GM18511 (cell line): Measurements from ENCODE around the gene LIMCH1.
"Not testable (repeated sequence)": the region's sequence is repeated elsewhere in the genome, so short reads cannot be mapped to it uniquely, and the experiment has no call there.

Source experiments
- ATAC-seq: cut with Tn5 transposase; IDR thresholded peaks from one replicate; pipeline ENCODE4 v1.9.1; 2021; ENCODE audit warnings: mild to moderate bottlenecking, moderate library complexity; ENCODE audit not compliant: unreplicated experiment

LIMCH1 gene

GRCh38 chr4:41715155-41715554 lies 177.2 kb downstream of the LIMCH1 start:
- ATAC-seq, result no peak

GRCh38 chr4:41718907-41719306 lies 180.9 kb downstream of the LIMCH1 start:
- no peak for ATAC-seq

- ATAC-seq, result no peak
Measured at GRCh38 chr4:41719417-41719816, 181.5 kb downstream of the LIMCH1 start.

- no peak for ATAC-seq
Measured at GRCh38 chr4:41722181-41722580, 184.2 kb downstream of the LIMCH1 start.

GRCh38 chr4:41723286-41723685 lies 185.3 kb downstream of the LIMCH1 start:
- no peak for ATAC-seq

- no peak for ATAC-seq
Measured at GRCh38 chr4:41725254-41725653, 187.3 kb downstream of the LIMCH1 start.

- ATAC-seq, result no peak
Measured at GRCh38 chr4:41727861-41728572, 190.1 kb downstream of the LIMCH1 start.

- no peak for ATAC-seq
Measured at GRCh38 chr4:41728573-41728913, 190.6 kb downstream of the LIMCH1 start.

GRCh38 chr4:41731569-41732126 lies 193.7 kb downstream of the LIMCH1 start:
- no peak for ATAC-seq

- ATAC-seq, result no peak
Measured at GRCh38 chr4:41734371-41734770, 196.4 kb downstream of the LIMCH1 start.

- not testable (repeated sequence) for ATAC-seq
Measured at GRCh38 chr4:41737491-41737890, 199.5 kb downstream of the LIMCH1 start.

GRCh38 chr4:41741354-41741753 lies 203.4 kb downstream of the LIMCH1 start:
- no peak for ATAC-seq

- ATAC-seq, result no peak
Measured at GRCh38 chr4:41744572-41745291, 206.8 kb downstream of the LIMCH1 start.

- no peak for ATAC-seq
Measured at GRCh38 chr4:41745292-41746024, 207.5 kb downstream of the LIMCH1 start.

GRCh38 chr4:41746025-41746439 lies 208.1 kb downstream of the LIMCH1 start:
- ATAC-seq, result no peak

- no peak for ATAC-seq
Measured at GRCh38 chr4:41746440-41747229, 208.7 kb downstream of the LIMCH1 start.

GRCh38 chr4:41747230-41748055 lies 209.5 kb downstream of the LIMCH1 start:
- ATAC-seq, result no peak

- ATAC-seq, result no peak
Measured at GRCh38 chr4:41748074-41748570, 210.2 kb downstream of the LIMCH1 start.

GRCh38 chr4:41748571-41749475 lies 210.9 kb downstream of the LIMCH1 start, which contains the start of gene PHOX2B:
Gene PHOX2B (minus strand): TSS chr4:41748725. CDS start chr4:41748610, 115 bp downstream.
- ATAC-seq, result no peak
